ENCODE data around the gene ADAM23.

ADAM23 gene

DNA sequence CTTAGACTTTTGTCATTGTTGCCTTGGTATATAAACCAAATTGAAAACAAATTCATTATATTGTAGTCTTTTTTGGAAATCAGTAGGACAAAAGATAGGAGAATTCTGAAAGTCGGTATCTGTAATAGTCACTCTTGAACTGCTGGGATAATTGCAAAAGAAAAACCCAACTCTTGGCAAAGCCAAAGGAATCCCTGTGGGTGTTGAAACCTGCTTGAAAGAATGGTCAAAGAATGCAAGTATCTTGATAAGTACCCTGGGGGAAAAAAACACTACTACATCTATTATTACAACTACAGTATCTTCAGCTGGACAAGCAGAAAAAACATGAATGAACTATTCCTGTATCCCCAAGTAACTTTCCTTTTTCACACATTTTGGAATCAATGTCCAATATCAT is 191.7 kb downstream of the ADAM23 start:
- H3K36me3 ChIP-seq (ENCODE audit: insufficient read depth, low read length) = no peaks in the 10 kb centered on the region
- no peak overlapping the region for H2AFZ ChIP-seq (ENCODE audit: low read length)
- H4K20me1 ChIP-seq (ENCODE audit: insufficient read depth, low read length) = no peaks in the 10 kb centered on the region

DNA sequence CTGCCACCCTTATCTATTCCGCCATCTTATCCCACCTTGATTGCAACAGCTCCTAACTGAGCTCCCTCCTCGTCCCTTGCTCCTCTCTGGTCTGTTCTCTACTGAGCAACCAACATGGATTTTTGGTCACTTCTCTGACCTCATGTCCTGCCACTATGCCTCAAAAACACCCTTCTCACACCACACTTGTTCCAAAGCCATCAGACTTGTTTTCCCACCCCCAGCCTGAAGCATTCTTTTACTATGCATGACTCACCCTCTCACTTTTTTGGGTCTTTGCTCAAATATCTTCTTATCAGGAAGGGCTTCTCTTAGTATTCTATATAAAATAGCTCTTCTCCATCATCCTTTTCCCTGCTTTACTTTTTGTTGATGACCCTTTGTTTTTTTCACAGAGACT is 196.3 kb downstream of the ADAM23 start:
- Histone ChIP-seq H3K4me1 (ENCODE audit: insufficient read depth, low read length, severe bottlenecking) (no peaks in the 10 kb centered on the region), H3K27ac (ENCODE audit: low read depth, low read length, poor library complexity, severe bottlenecking) (no peak overlapping the region), H3K4me2 (ENCODE audit: low read length) (no peak overlapping the region), H3K9me2 (ENCODE audit: low read depth, low read length) (no peaks in the 10 kb centered on the region), H3K4me3 (ENCODE audit: low read depth, low read length, poor library complexity, severe bottlenecking) (no peak overlapping the region), H4K20me1 (ENCODE audit: insufficient read depth, low read length) (no peaks in the 10 kb centered on the region), H3K36me3 (ENCODE audit: insufficient read depth, low read length) (no peaks in the 10 kb centered on the region), H3K9ac (ENCODE audit: low read length) (no peak overlapping the region), H3F3A (ENCODE audit: insufficient read depth, low read length) (no peaks in the 10 kb centered on the region), H3K79me2 (ENCODE audit: insufficient read depth, low read length) (no peaks in the 10 kb centered on the region), H2AFZ (ENCODE audit: low read length) (no peak overlapping the region), H3K9me3 (ENCODE audit: low read length) (no peaks in the 10 kb centered on the region), H3K27me3 (ENCODE audit: insufficient read depth, low read length) (no peaks in the 10 kb centered on the region)
- TF ChIP-seq, protein P1, sequence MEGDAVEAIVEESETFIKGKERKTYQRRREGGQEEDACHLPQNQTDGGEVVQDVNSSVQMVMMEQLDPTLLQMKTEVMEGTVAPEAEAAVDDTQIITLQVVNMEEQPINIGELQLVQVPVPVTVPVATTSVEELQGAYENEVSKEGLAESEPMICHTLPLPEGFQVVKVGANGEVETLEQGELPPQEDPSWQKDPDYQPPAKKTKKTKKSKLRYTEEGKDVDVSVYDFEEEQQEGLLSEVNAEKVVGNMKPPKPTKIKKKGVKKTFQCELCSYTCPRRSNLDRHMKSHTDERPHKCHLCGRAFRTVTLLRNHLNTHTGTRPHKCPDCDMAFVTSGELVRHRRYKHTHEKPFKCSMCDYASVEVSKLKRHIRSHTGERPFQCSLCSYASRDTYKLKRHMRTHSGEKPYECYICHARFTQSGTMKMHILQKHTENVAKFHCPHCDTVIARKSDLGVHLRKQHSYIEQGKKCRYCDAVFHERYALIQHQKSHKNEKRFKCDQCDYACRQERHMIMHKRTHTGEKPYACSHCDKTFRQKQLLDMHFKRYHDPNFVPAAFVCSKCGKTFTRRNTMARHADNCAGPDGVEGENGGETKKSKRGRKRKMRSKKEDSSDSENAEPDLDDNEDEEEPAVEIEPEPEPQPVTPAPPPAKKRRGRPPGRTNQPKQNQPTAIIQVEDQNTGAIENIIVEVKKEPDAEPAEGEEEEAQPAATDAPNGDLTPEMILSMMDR (IDR thresholded peaks at IDR 0.05; ENCODE audit: low read length) = no peak
- TF ChIP-seq EZH2 (IDR thresholded peaks at IDR 0.05; ENCODE audit: borderline replicate concordance, low read length) = no peak

More for the DNA sequence above, 191.7 kb downstream of the ADAM23 start:
- no peak overlapping the region for H3K27ac ChIP-seq (ENCODE audit: low read depth, low read length, poor library complexity, severe bottlenecking)
- H3K4me2 ChIP-seq (ENCODE audit: low read length) = no peak overlapping the region
- no peaks in the 10 kb centered on the region for H3K27me3 ChIP-seq (ENCODE audit: insufficient read depth, low read length)
- TF ChIP-seq EZH2 (IDR thresholded peaks at IDR 0.05; ENCODE audit: borderline replicate concordance, low read length) = no peak
- TF ChIP-seq, protein P1 (IDR thresholded peaks at IDR 0.05; ENCODE audit: low read length) = no peak
- no peaks in the 10 kb centered on the region for H3K4me1 ChIP-seq (ENCODE audit: insufficient read depth, low read length, severe bottlenecking)
- H3K79me2 ChIP-seq (ENCODE audit: insufficient read depth, low read length) = no peaks in the 10 kb centered on the region
- H3K9ac ChIP-seq (ENCODE audit: low read length) = no peak overlapping the region
- H3K4me3 ChIP-seq (ENCODE audit: low read depth, low read length, poor library complexity, severe bottlenecking) = no peak overlapping the region
- H3F3A ChIP-seq (ENCODE audit: insufficient read depth, low read length) = no peaks in the 10 kb centered on the region
- H3K9me3 ChIP-seq (ENCODE audit: low read length) = no peaks in the 10 kb centered on the region
- no peaks in the 10 kb centered on the region for H3K9me2 ChIP-seq (ENCODE audit: low read depth, low read length)

DNA sequence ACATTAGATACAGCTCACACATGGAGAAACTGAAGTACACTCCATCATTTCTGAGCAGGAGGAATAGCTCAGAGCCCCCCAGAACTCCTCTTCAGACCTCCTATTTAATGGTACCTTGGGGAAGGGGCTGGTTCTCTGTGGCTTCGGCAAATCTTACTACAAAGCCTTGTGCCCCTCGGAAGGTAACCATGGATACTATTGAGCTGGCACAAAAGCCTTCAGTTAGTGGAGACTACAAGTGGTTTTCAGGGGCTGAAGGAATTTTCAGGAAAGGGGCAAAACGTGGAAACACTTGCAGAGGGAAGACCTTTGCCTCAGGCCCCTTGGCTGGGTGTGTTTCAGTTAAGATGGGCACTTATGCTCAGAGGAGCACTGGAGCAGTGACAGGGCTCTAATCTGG is 197.9 kb downstream of the ADAM23 start:
- Histone ChIP-seq H3K9ac (ENCODE audit: low read length) (no peak overlapping the region), H3K79me2 (ENCODE audit: insufficient read depth, low read length) (no peaks in the 10 kb centered on the region), H3K9me2 (ENCODE audit: low read depth, low read length) (no peaks in the 10 kb centered on the region), H3K27me3 (ENCODE audit: insufficient read depth, low read length) (no peaks in the 10 kb centered on the region), H3K36me3 (ENCODE audit: insufficient read depth, low read length) (no peaks in the 10 kb centered on the region), H3K4me1 (ENCODE audit: insufficient read depth, low read length, severe bottlenecking) (no peaks in the 10 kb centered on the region), H3K27ac (ENCODE audit: low read depth, low read length, poor library complexity, severe bottlenecking) (no peak overlapping the region), H3K4me3 (ENCODE audit: low read depth, low read length, poor library complexity, severe bottlenecking) (no peak overlapping the region), H3K9me3 (ENCODE audit: low read length) (no peaks in the 10 kb centered on the region), H3K4me2 (ENCODE audit: low read length) (no peak overlapping the region), H4K20me1 (ENCODE audit: insufficient read depth, low read length) (no peaks in the 10 kb centered on the region), H3F3A (ENCODE audit: insufficient read depth, low read length) (no peaks in the 10 kb centered on the region), H2AFZ (ENCODE audit: low read length) (no peak overlapping the region)
- TF ChIP-seq EZH2 (IDR thresholded peaks at IDR 0.05; ENCODE audit: borderline replicate concordance, low read length) = no peak
- TF ChIP-seq, protein P1 (IDR thresholded peaks at IDR 0.05; ENCODE audit: low read length) = no peak
